SK-N-MC (cell line): ENCODE results near the gene CDH11.

Experiments used
- EZH2 ChIP-seq: fragments of 200-600 bp; sonication (generic); IDR thresholded peaks from one replicate; pipeline ENCODE4 v1.6.1; 2017; ENCODE audit warnings: antibody characterized with exemption
- FOXP2 ChIP-seq: optimal IDR thresholded peaks from 2 replicates; pipeline ENCODE3; 2011; ENCODE audit warnings: mild to moderate bottlenecking, moderate library complexity; ENCODE audit not compliant: insufficient read depth; ENCODE audit errors: extremely low read length, control extremely low read depth
- POLR2AphosphoS5 ChIP-seq: IDR thresholded peaks from 2 replicates; pipeline ENCODE4 v1.6.1; 2012; ENCODE audit warnings: mild to moderate bottlenecking, low read depth, low read length, borderline replicate concordance

GRCh38 chr16:64957246-64957645 is 164.6 kb downstream of the CDH11 start:
- no peak for TF ChIP-seq EZH2
- TF ChIP-seq POLR2AphosphoS5, result no peak
- TF ChIP-seq FOXP2, result no peak
